Measurements from ENCODE around the gene FBF1.
A peak's percentile ranks its signal among the peaks of the same experiment; 100 is the strongest.

Gene FBF1

DNA sequence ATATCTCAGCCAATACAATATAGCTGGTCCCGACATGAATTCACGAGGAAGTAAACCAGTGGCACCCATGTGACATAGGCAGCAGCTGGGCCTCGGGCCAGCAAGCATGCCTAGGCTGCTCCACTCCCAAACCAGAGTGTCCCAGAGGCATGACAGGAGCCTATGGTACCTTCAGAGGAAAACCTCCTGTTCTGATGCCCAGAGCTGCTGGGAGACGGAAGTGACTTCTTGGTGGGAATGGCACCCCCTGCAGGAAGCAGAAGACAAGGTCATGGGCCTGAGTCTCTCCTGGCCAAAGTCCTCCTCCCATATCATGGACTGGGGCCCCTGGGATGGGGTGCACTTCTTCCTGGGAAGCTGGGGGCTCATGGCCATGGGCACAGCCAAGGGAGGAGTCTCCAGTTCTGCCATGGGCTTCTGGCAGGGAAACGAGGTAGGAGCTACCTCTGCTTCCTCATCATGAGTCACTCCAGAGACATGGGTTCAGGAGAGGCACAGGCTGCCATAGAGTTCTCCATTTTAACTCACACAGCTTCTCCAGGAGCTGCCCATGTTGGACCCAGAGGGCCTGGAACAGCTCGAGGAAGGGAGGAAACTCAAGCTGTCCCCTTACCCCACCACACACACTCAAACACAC, 13.4 kb downstream of the FBF1 start:
- peak; percentile 77 for ATAC-seq
- TF ChIP-seq ESRRG (CRISPR knock-in tag; IDR thresholded peaks at IDR 0.05), result no peak
- no peak for TF ChIP-seq BACH2 (CRISPR knock-in tag; IDR thresholded peaks at IDR 0.05; ENCODE audit: borderline replicate concordance)
- no peak for TF ChIP-seq ZFP3 (CRISPR knock-in tag; IDR thresholded peaks at IDR 0.05)
- TF ChIP-seq ZNF70 (CRISPR knock-in tag; IDR thresholded peaks at IDR 0.05), result no peak
- TF ChIP-seq ZNF8 (CRISPR knock-in tag; IDR thresholded peaks at IDR 0.05), result no peak
- TF ChIP-seq, protein P1, sequence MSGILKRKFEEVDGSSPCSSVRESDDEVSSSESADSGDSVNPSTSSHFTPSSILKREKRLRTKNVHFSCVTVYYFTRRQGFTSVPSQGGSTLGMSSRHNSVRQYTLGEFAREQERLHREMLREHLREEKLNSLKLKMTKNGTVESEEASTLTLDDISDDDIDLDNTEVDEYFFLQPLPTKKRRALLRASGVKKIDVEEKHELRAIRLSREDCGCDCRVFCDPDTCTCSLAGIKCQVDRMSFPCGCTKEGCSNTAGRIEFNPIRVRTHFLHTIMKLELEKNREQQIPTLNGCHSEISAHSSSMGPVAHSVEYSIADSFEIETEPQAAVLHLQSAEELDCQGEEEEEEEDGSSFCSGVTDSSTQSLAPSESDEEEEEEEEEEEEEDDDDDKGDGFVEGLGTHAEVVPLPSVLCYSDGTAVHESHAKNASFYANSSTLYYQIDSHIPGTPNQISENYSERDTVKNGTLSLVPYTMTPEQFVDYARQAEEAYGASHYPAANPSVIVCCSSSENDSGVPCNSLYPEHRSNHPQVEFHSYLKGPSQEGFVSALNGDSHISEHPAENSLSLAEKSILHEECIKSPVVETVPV (CRISPR knock-in tag; IDR thresholded peaks at IDR 0.05), result no peak
- no peak for TF ChIP-seq ARNTL (CRISPR knock-in tag; IDR thresholded peaks at IDR 0.05; ENCODE audit: borderline replicate concordance, low read depth)
- TF ChIP-seq CSDC2 (CRISPR knock-in tag; IDR thresholded peaks at IDR 0.05), result no peak
- TF ChIP-seq SNAI2 (CRISPR knock-in tag; IDR thresholded peaks at IDR 0.05), result no peak
- no peak for TF ChIP-seq ZFP30 (CRISPR knock-in tag; IDR thresholded peaks at IDR 0.05)
- no peak for TF ChIP-seq OSR1 (CRISPR knock-in tag; IDR thresholded peaks at IDR 0.05)

GRCh38 chr17:75926456-75926855, 14.4 kb downstream of the FBF1 start:
- ATAC-seq, result no peak
- TF ChIP-seq ESRRG (CRISPR knock-in tag; IDR thresholded peaks at IDR 0.05) (no peak), RARB (CRISPR knock-in tag; IDR thresholded peaks at IDR 0.05) (no peak)

- TF ChIP-seq, protein P2, sequence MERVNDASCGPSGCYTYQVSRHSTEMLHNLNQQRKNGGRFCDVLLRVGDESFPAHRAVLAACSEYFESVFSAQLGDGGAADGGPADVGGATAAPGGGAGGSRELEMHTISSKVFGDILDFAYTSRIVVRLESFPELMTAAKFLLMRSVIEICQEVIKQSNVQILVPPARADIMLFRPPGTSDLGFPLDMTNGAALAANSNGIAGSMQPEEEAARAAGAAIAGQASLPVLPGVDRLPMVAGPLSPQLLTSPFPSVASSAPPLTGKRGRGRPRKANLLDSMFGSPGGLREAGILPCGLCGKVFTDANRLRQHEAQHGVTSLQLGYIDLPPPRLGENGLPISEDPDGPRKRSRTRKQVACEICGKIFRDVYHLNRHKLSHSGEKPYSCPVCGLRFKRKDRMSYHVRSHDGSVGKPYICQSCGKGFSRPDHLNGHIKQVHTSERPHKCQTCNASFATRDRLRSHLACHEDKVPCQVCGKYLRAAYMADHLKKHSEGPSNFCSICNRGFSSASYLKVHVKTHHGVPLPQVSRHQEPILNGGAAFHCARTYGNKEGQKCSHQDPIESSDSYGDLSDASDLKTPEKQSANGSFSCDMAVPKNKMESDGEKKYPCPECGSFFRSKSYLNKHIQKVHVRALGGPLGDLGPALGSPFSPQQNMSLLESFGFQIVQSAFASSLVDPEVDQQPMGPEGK (CRISPR knock-in tag; IDR thresholded peaks at IDR 0.05; ENCODE audit: borderline replicate concordance), result no peak
- TF ChIP-seq ZC3H10 (CRISPR knock-in tag; IDR thresholded peaks at IDR 0.05), result no peak
- no peak for TF ChIP-seq TSHZ2 (CRISPR knock-in tag; IDR thresholded peaks at IDR 0.05)
- TF ChIP-seq PPARA (CRISPR knock-in tag; IDR thresholded peaks at IDR 0.05; ENCODE audit: borderline replicate concordance), result no peak
- TF ChIP-seq BACH2 (CRISPR knock-in tag; IDR thresholded peaks at IDR 0.05; ENCODE audit: borderline replicate concordance), result no peak
- no peak for TF ChIP-seq RARB (CRISPR knock-in tag; IDR thresholded peaks at IDR 0.05)
- TF ChIP-seq ZNF565 (CRISPR knock-in tag; conservative IDR thresholded peaks at IDR 0.05; ENCODE audit: low read depth), result no peak
- no peak for TF ChIP-seq SNAI2 (CRISPR knock-in tag; IDR thresholded peaks at IDR 0.05)
- no peak for TF ChIP-seq ESRRG (CRISPR knock-in tag; IDR thresholded peaks at IDR 0.05)
- no peak for TF ChIP-seq ZNF70 (CRISPR knock-in tag; IDR thresholded peaks at IDR 0.05)
Measured at GRCh38 chr17:75925912-75926311, 14.9 kb downstream of the FBF1 start.

DNA sequence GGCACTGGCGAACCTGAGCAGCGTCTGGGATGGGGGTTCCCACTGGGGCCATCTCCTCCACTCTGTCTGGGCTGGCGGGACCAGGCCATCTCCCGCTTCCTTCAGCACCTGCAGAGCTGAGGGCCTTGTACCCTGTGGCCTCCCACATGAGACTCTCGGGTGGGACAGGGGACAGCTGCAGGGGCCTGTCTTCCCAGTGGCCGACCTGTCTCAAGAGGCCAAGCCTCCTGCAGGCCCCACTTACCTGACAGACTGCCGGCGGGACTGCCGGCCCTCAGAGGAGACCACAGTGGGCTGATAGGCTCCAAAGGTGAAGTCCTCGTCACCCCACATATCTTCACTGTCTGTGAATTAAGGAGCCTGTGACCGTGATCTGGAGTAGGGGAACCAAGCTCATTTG, 15.7 kb downstream of the FBF1 start:
- no peak for ATAC-seq
- TF ChIP-seq, protein P2 (CRISPR knock-in tag; IDR thresholded peaks at IDR 0.05; ENCODE audit: borderline replicate concordance), result no peak
- no peak for TF ChIP-seq ZC3H10 (CRISPR knock-in tag; IDR thresholded peaks at IDR 0.05)
- TF ChIP-seq POU6F1 (CRISPR knock-in tag; IDR thresholded peaks at IDR 0.05; ENCODE audit: borderline replicate concordance, low read depth), result no peak
- TF ChIP-seq, protein P1 (CRISPR knock-in tag; IDR thresholded peaks at IDR 0.05), result no peak
- no peak for TF ChIP-seq TOX (CRISPR knock-in tag; IDR thresholded peaks at IDR 0.05; ENCODE audit: borderline replicate concordance)
- TF ChIP-seq CREB5 (CRISPR knock-in tag; IDR thresholded peaks at IDR 0.05; ENCODE audit: low read depth), result no peak
- TF ChIP-seq OSR1 (CRISPR knock-in tag; IDR thresholded peaks at IDR 0.05), result no peak
- no peak for TF ChIP-seq ZFP30 (CRISPR knock-in tag; IDR thresholded peaks at IDR 0.05)
- no peak for TF ChIP-seq ZFP3 (CRISPR knock-in tag; IDR thresholded peaks at IDR 0.05)
- TF ChIP-seq ESRRG (CRISPR knock-in tag; IDR thresholded peaks at IDR 0.05), result no peak
- TF ChIP-seq CSDC2 (CRISPR knock-in tag; IDR thresholded peaks at IDR 0.05), result no peak
- no peak for TF ChIP-seq ISL1 (CRISPR knock-in tag; IDR thresholded peaks at IDR 0.05)
- TF ChIP-seq ZNF565 (CRISPR knock-in tag; conservative IDR thresholded peaks at IDR 0.05; ENCODE audit: low read depth), result no peak
- no peak for TF ChIP-seq TCF4 (CRISPR knock-in tag; IDR thresholded peaks at IDR 0.05; ENCODE audit: borderline replicate concordance)
- no peak for TF ChIP-seq SNAI2 (CRISPR knock-in tag; IDR thresholded peaks at IDR 0.05)

More at GRCh38 chr17:75925912-75926311, 14.9 kb downstream of the FBF1 start:
- no peak for ATAC-seq
